ENCODE data around the gene STAT5B.

The STAT5B gene

GRCh38 chr17:42169351-42169750, 106.8 kb downstream of the STAT5B start:
- no peak for DNase-seq

- no peak for DNase-seq
Observed at GRCh38 chr17:42167807-42168206, 108.4 kb downstream of the STAT5B start.

GRCh38 chr17:42166196-42166763, 109.9 kb downstream of the STAT5B start:
- DNase-seq: no peak

- DNase-seq: no peak
Observed at GRCh38 chr17:42165751-42166150, 110.4 kb downstream of the STAT5B start.

GRCh38 chr17:42163696-42164407, 112.3 kb downstream of the STAT5B start:
- no peak for DNase-seq

- DNase-seq: no peak
Observed at GRCh38 chr17:42163113-42163512, 113.1 kb downstream of the STAT5B start.

- DNase-seq: no peak
Observed at GRCh38 chr17:42160531-42160910, 115.7 kb downstream of the STAT5B start.

GRCh38 chr17:42159796-42160530, 116.2 kb downstream of the STAT5B start:
- DNase-seq: no peak

- DNase-seq: no peak
Observed at GRCh38 chr17:42155614-42156045, 120.6 kb downstream of the STAT5B start.

- DNase-seq: no peak
Observed at GRCh38 chr17:42153919-42154742, 122.1 kb downstream of the STAT5B start.

Data from SIG-M5 (cell line).